ENCODE results near the gene XPR1. TPM values are rescaled to one million over a fixed set of nuclear protein-coding genes. Genes with fewer than 3 reads are reported as not detected.
A peak's percentile ranks its signal among the peaks of the same experiment; 100 is the strongest.
"Not testable (repeated sequence)": the region's sequence is repeated elsewhere in the genome, so short reads cannot be mapped to it uniquely, and the experiment has no call there.

XPR1 gene
- polyA plus RNA-seq, 3 donors: 36.3 to 40.1 (median 37.2) TPM

DNA sequence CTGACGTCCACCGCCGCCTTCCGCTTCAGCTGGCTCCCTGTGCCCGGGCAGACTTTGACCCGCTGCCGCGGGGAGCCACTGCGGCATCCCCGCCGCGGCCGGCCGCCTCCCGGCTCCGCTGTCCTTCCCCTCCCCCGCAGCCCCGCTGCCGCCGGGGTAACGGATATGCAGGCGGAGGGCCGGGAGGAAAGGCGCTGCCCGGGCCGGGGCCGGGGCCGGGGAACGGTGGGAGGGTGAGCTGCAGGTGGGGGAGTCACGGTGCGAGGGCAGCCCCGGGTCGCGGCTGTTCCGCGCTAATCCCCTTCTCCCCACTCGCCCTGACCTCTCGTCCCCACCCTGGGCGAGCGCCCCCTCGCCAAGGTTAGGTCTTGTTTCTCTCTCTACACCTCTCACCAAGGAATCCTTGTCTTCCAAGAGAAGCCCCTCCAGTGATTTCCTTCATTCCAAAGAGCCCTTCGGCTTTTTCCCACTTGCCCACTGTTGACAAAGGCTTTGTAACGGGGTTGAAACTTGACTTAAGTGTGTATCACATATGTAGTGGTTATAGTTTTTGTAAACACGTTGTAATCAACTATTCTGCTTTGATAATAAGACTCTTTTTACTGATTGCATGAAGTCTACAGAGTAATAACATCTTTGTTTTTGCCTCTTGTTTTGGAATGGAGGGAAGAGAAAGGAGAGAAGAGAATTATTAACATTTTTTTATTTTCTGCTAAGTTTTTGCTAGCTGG, 669 bp downstream of the XPR1 start:
- peak in 8 of 11 donors; percentile 12 to 67 (median 38) for DNase-seq (ENCODE audit: extremely low read depth in 1 of 11, low read depth in 9 of 11, low spot score in 4 of 11)

DNA sequence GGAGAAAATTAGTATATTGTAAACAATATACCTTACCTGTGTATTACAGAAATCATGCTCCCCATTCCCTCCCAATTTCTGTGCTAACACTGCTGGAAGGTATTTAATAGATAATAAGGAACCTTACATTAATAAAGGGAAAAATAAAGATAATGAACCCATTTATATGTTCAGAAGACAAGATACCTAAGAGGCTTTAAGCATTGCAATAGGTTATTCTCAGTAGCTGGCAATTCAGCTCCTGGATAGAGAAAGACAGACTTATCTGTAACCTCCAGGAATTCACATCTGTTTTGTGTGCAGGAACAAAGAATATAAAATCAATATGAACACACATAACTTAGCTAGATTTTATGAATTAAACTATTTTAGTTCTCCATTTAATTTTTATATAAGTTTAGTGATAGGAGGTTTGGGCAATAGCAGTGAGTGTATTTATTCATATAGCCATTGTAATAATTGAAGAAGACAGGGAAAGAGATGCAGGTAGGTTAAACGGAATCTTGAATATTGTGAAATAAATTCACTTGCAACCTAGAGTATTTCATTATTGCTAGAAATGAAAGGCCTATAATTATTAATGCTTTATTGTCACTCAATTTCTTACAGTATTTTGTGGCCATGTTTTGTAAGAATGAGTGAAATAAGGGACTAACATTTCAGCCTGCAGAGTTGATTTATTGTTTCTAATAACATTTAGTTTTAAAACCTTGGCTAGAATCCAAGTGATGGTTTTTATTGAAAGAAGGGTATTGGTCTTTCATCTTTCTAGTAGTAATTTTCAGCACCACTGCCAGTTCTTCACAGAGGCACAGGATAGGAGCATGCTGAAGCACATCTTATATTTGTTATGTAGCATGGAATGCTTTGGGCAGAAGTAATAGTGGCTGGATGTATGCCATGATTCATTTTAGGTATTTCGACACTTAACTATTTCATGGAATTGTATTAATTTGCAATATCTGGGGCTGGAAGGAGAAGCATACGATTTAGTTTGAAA, 1.5 kb downstream of the XPR1 start:
- no peak for DNase-seq (ENCODE audit: extremely low read depth in 1 of 11, low read depth in 9 of 11, low spot score in 4 of 11)

DNA sequence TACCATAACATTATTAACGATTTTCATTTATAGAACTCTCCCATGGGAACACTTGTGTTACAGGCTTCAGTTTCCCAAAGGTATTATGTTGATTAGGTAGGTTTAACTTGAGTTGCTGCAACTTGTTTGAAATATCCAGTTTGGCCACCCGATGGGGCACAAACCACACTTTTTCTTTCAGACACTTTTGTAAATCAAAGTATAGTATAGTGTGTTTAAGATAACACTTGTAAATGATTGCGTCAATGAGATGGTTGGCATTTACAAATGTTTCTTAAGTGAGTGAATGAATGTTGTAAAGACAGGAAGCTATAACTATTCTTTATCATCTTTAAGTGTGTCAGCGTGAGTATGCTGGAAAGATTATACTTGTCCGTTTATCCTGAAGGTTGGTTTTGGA, 4.3 kb downstream of the XPR1 start:
- no peak for DNase-seq (ENCODE audit: extremely low read depth in 1 of 11, low read depth in 9 of 11, low spot score in 4 of 11)

DNA sequence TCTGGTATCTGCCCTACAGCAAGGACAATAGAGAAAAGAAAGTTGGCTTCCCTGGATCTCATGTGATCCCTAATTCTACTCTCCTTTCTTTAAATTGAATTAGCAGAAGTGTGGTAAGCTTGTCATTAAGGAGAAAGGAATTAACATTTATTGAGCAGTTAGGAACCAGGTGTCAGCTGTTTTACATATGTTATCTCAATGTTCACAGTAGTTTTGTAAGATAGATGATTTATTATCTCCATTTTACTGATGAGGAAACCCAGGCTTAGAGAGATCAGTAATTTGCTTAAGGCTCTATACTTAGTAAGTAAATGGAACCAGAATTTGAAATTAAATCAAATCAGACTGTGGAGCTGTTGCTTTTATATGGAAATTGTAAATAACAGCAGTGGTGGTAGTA, 8.0 kb downstream of the XPR1 start:
- DNase-seq (ENCODE audit: extremely low read depth in 1 of 11, low read depth in 9 of 11, low spot score in 4 of 11): no peak

DNA sequence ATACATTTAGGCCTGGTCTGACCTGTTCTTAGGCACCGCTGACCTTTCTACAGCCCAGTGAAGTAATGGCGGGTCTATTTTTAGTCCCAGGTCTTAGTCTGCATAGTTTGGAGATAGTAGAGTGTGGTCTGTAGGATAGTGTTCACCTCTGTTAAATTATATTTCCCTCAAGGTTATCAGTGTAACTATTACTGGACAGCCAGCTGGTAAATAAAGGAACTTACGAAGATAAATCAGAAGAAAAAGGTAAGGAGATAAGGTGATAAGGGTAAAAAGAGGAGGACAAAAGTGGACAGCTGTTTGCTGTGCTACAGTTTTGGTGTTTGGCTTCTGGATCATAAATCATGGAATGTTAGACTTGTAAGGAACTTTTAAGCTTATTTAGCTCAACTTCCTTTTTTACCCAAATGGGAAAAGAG, 8.7 kb downstream of the XPR1 start:
- no peak for DNase-seq (ENCODE audit: extremely low read depth in 1 of 11, low read depth in 9 of 11, low spot score in 4 of 11)

DNA sequence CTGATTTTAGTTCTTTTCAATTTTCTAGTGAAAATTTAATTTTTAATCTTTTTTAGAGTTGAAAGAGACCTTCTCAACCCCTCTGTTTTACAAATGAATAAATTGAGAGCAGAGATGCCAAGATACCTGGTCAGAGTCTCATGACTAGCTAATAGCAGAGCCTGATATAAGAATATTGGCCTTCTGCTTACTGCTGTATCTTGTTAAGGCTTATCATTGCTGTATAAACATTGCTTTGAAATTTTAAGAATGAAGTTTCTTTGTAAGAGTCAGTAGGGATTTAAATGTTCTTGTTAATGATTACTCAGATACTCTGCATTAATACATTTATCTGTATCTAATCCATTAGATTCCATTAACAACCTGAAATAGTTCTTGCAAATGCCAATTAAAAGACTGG, 9.8 kb downstream of the XPR1 start:
- DNase-seq (ENCODE audit: extremely low read depth in 1 of 11, low read depth in 9 of 11, low spot score in 4 of 11): no peak

DNA sequence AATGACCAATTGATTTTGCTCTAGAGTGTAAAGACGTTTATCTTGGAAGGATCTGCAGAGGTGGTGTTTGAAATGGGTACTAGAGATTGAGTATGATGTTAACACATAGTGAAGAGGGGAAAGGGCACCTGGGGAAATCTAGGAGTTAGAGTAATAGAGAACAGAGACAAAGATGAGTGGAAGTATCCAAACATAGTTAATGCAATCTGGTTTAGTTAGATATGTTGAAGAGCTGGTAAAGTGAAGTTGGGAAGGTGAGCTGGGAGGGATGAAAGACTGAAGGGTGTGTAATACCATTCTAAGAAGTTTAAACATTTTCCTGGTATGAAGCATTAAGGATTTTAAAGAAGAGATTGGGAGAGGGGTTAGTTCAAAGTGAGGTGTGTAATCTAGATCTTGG, 11.0 kb downstream of the XPR1 start:
- no peak for DNase-seq (ENCODE audit: extremely low read depth in 1 of 11, low read depth in 9 of 11, low spot score in 4 of 11)

DNA sequence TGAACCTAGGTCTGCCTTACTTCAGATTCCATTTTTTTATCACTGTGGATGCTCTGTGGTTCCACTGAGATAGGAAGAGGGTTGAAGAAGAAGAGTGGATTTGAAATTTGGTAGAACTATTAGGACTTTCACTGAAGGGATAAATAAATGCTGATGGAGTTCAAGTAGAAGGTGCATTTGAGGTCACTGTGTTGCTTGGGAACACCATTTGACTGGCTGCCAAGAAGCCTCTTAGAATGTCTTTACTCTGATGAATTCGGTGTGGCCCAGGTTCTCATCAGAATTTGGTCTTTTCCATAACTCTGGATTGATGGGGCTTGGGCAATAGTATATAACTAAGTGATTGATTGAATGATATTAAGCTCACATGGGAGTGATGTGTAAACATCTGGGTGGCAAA, 11.9 kb downstream of the XPR1 start:
- DNase-seq (ENCODE audit: extremely low read depth in 1 of 11, low read depth in 9 of 11, low spot score in 4 of 11): no peak

DNA sequence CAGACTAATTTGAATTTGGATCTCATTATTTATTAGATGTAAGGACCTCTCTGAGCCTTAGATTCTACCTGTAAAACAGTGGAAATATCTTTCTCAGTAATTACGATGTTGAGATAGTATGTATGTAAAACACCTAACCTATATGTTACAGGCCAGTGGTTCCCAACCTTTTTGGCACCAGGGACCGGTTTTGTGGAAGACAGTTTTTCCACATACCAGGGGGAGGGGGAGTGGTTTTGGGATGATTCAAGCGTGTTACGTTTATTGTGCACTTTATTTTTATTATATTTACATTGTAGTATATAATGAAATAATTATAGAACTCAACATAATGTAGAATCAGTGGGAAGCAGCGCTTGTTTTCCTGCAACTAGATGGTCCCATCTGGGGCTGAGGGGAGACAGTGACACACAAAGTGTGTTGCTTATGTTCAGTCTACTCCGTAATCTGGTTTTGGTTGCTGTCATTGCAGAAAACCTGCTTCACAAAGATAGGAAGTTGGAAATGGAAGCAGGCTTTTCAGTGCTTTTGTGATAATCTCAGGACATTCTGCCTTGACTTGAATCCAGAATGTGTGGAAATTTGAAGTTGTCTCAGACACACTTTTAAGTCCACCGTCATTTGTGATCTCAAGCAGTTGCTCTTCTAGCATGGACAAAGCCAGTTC, 12.8 kb downstream of the XPR1 start:
- no peak for DNase-seq (ENCODE audit: extremely low read depth in 1 of 11, low read depth in 9 of 11, low spot score in 4 of 11)

DNA sequence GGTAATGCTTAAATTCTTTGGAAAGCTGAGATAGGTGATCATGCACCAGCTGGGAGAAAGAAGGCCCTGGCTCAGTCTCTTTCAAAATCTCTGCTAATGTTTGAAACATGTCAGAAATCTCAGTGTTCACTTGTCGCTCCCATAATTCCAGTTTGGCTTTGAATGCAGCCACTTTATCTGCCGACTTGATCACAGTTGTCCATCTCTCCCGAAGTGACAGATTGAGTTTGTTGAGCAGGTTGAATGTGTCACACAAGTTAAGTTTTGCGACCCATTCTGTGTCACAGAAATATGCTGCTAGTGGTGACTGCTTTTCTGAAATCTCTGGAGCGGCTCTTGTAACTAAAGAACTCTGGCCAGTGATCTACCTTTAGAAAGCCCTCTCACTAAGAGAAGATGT, 13.4 kb downstream of the XPR1 start:
- DNase-seq (ENCODE audit: extremely low read depth in 1 of 11, low read depth in 9 of 11, low spot score in 4 of 11): not testable (repeated sequence)

DNA sequence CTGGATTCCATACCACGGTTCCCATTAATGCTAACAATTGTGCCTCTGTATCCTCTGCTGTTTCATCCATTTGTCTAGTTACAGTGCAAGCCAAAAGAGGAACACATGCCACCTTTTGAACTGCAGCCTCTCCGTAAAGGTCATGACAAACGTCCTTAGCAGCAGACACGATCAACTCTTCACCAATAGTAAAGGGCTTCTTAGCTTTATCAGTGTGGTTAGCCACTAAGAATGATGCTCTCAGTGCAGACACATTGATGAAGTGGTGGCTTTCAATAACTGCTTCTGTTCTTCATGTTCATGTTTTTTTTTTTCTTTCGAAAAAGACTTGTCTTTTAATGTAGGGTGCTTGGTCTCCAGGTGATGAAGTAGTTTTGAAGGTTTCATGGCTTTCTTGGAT, 14.3 kb downstream of the XPR1 start:
- no peak for DNase-seq (ENCODE audit: extremely low read depth in 1 of 11, low read depth in 9 of 11, low spot score in 4 of 11)

DNA sequence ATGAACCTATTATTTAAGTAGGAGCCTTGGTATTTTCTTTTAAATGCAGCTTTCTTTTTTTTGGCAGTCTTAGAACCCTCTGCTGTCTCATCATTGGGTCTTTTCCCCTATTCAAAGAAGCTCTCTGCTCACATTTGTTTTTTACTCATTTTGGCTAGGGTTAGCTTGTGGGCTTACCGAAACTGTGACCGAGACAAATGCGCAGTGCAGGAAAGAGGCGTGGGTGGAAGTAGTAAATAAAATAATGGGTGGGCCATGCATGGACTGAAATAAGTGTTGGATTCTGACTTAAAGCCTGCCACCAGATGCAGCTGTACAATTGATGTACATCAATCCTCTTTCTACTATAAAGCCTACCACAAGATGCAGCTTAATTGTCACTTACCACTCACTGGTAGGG, 14.7 kb downstream of the XPR1 start:
- no peak for DNase-seq (ENCODE audit: extremely low read depth in 1 of 11, low read depth in 9 of 11, low spot score in 4 of 11)

DNA sequence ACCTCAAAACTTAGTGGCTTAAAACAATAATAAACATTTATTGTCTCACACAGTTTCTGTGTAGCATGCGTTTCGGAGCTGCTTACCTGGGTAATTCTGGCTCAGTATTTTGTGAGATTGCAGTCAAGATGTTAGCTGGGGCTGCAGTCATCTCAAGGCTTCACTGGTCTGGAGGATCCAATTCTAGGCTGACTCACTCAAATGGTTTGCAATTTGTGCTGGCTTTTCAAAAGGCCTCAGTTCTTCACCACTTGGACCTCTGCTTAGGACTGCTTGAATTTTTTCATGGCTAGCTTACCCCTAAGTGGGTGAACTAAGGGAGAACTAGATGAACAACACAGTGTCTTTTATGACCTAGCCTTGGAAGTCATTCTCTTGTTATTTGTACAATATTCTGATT, 21.0 kb downstream of the XPR1 start:
- DNase-seq (ENCODE audit: extremely low read depth in 1 of 11, low read depth in 9 of 11, low spot score in 4 of 11): no peak

DNA sequence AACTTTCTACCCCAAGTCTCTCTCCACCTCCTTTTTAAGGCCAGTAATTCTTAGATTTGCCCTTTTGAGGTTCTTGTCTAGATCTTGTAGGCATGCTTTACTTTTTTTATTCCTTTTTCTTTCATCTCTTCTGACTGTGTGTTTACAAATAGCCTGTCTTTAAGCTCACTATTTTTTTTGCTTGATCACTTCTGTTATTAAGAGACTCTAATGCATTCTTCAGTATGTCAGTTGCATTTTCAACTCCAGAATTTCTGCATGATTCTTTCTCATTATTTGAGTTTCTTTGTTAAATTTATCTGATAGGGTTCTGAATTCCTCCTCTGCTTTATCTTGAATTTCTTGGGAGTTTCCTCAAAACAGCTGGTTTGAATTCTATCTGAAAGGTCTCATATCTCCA, 30.9 kb downstream of the XPR1 start:
- no peak for DNase-seq (ENCODE audit: extremely low read depth in 1 of 11, low read depth in 9 of 11, low spot score in 4 of 11)

DNA sequence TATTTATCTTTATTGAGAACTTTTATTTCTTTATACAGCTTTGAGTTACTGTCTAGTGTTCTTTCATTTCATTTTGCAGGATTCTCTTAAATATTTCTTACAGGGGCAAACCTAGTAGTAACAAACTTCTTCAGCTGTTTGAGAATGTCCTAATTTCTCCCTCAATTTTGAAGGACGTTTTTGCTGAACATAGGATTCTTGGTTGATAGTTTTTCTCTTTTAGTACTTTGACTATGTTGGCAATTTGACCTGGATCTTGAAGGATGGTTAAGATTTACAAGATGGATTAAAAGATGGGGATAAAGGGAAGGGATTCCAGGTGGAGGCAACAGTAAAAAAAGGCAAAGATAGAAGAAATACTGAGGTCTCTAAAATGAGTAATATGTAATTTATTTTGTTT, 38.9 kb downstream of the XPR1 start:
- DNase-seq (ENCODE audit: extremely low read depth in 1 of 11, low read depth in 9 of 11, low spot score in 4 of 11): no peak

DNA sequence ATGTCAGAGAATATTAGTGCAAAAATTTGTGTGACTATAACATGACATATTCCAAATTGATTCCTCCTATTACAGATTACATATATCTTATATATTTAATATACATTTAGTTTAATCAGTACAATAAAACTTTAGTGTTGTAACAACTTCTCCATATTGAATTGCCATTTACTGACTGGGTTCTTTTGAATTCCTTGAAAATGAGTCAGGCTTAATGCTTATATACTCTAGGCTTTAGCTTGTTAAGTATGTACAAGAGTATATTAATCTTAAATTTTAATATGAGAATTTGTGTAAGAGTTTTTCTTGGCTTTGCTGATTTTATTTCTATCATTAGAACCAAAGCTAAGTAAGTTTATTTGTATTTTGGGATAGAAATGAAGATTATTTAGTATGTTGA, 40.3 kb downstream of the XPR1 start:
- DNase-seq (ENCODE audit: extremely low read depth in 1 of 11, low read depth in 9 of 11, low spot score in 4 of 11): no peak

DNA sequence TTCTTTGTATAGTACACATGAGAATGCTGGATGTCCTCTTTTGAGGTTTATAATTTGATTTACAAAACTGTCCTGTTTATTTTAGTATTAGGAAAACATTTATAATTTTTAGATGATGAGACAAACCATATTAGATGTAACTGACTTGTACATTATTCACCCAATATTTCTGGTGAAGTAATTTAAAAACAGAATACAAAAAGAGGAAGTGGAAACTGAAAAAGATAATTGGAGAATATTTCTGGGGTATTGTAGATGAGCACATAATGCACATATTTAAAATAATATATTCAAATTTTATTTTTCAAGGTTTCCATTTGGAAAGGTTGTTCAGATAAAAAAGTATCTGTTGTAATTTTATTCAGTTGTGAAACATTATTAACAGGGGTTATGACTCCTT, 40.7 kb downstream of the XPR1 start:
- no peak for DNase-seq (ENCODE audit: extremely low read depth in 1 of 11, low read depth in 9 of 11, low spot score in 4 of 11)

DNA sequence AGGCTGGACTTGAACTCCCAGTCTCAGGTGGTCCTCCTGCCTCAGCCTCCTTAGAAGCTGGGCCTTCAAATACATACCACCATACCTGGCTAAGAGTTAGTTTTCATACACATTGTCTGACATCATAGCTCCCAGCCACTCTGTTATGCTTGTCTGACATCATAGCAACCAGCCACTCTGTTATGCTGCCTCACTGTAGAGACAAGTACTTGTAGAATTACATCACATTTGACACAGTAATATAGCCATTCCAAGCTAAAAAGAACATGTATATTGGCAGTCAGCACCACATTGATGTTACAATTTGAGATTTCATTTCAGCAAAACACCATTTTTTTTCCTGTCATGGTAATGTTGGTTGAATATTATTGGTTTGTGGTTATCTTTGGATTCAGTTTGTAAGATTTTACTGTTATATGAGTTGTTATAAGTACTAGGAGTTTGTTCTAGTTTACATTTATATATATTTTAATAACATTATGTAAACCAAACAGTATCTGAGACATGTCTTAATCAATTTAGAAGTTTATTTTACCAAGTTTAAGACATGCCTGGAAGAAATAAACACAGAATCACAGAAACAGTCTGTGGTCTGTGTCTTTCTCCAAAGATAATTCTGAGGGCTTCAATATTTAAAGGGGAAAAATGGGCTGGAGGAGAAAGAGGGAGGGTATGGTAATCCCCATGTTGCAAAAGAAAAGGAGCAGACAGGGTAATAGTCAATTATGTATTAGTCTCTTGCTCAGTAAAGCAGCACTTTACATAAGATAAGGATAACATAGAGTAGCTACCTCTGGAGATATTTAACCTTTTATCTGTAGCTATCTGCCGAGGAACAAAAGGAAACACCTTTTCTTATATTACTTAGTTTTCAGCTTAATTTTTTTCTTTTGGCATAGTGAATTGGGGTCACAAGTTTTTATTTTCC, 43.0 kb downstream of the XPR1 start:
- DNase-seq (ENCODE audit: extremely low read depth in 1 of 11, low read depth in 9 of 11, low spot score in 4 of 11): no peak

DNA sequence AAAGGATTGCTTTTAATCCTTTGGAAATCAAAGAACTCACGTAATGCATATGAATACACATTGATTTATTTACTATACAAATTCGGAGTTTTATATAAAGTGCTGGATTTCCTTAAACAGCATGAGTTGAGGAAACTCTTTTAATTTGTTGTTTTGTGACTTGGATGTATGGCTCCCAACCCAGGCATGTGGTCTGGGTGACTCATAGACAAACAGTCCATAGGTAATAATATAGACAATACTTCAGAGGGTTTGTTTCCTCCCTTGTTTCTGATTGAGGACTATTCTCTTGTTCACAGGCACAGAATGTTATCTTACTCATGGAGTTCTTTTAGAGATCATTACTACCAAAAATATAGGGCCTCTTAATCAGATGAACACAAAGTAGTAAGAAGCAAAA, 43.8 kb downstream of the XPR1 start:
- no peak for DNase-seq (ENCODE audit: extremely low read depth in 1 of 11, low read depth in 9 of 11, low spot score in 4 of 11)
